Activated CD4-positive, alpha-beta T cell treated with anti-CD3 and anti-CD28 coated beads, Interleukin-2, amount 50 U/mL, for 4 hours (primary cell): ENCODE measurements around the gene PSD2.

Experiments used
- DNase-seq, 2 experiments: peaks; one replicate each; pipeline ENCODE4 v3.0.0-alpha.2; 2020

Gene PSD2

GRCh38 chr5:139884734-139885133 lies 89.1 kb downstream of the PSD2 start:
- DNase-seq: no peak

GRCh38 chr5:139885172-139885856 lies 89.7 kb downstream of the PSD2 start:
- no peak for DNase-seq

- no peak for DNase-seq
Observed at GRCh38 chr5:139885857-139886208, 90.2 kb downstream of the PSD2 start.

GRCh38 chr5:139886213-139886612 lies 90.6 kb downstream of the PSD2 start:
- no peak for DNase-seq

- no peak for DNase-seq
Observed at GRCh38 chr5:139888370-139888769, 92.8 kb downstream of the PSD2 start.

- DNase-seq: no peak
Observed at GRCh38 chr5:139889410-139889809, 93.8 kb downstream of the PSD2 start.

GRCh38 chr5:139893873-139894272 lies 98.3 kb downstream of the PSD2 start:
- DNase-seq: no peak
